Heart right ventricle (tissue), 16 donors: Measurements from ENCODE around the gene CLEC2A. TPM values are rescaled to one million over a fixed set of nuclear protein-coding genes. Genes with fewer than 3 reads are reported as not detected.
A peak's percentile ranks its signal among the peaks of the same experiment; 100 is the strongest.
"Not testable (repeated sequence)": the region's sequence is repeated elsewhere in the genome, so short reads cannot be mapped to it uniquely, and the experiment has no call there.

Source experiments
- ATAC-seq, 8 donors: fragments of 200-7000 bp; cut with Tn5 transposase; one replicate each; pipeline ENCODE4 v1.9.1; 2020; ENCODE audit warnings: mild to moderate bottlenecking in 8 of 8, moderate library complexity in 8 of 8, moderate number of reproducible peaks in 1 of 8
- DNase-seq, 2 donors: peaks; one replicate each; pipeline ENCODE4 v3.0.0-alpha.2; 2020
- H3K27ac ChIP-seq, 10 donors: fragments of 200-600 bp; sonication (generic) in 2 of 10; one replicate each; pipeline versions ENCODE4 v1.5.0 to v1.8.0; 2020 to 2022; ENCODE audit warnings: mild to moderate bottlenecking in 3 of 10
- H3K27me3 ChIP-seq, 7 donors: fragments of 200-600 bp; one replicate each; pipeline ENCODE4 v1.8.0; 2021 to 2022; ENCODE audit warnings: mild to moderate bottlenecking in 2 of 7
- H3K36me3 ChIP-seq, 9 donors: fragments of 200-600 bp; sonication (generic) in 1 of 9; one replicate each; pipeline versions ENCODE4 v1.5.0 to v1.8.0; 2020 to 2022; ENCODE audit warnings: mild to moderate bottlenecking in 2 of 9
- H3K4me1 ChIP-seq, 9 donors: fragments of 200-600 bp; sonication (generic) in 1 of 9; one replicate each; pipeline versions ENCODE4 v1.5.0 to v1.8.0; 2020 to 2022; ENCODE audit warnings: mild to moderate bottlenecking in 4 of 9
- H3K4me3 ChIP-seq, 10 donors: fragments of 200-600 bp; sonication (generic) in 2 of 10; one replicate each; pipeline versions ENCODE4 v1.5.0 to v1.8.0; 2020 to 2022; ENCODE audit warnings: mild to moderate bottlenecking in 7 of 10, moderate library complexity in 2 of 10
- H3K9me3 ChIP-seq, 11 donors: fragments of 200-600 bp in 10 of 11; sonication (generic) in 2 of 11; one replicate each; pipeline versions ENCODE4 v1.5.0 to v1.8.0; 2013 to 2022; ENCODE audit warnings: mild to moderate bottlenecking in 2 of 11, control low read depth in 1 of 11, moderate library complexity in 1 of 11
- CTCF ChIP-seq, 9 donors: fragments of 200-600 bp; sonication (generic) in 2 of 9; IDR thresholded peaks; one replicate each; pipeline versions ENCODE4 v1.5.0 to v1.8.0; 2021 to 2022; ENCODE audit warnings: antibody characterized with exemption in 9 of 9, mild to moderate bottlenecking in 5 of 9, moderate library complexity in 1 of 9
- WGBS, 2 donors: extraction: QIAGEN DNeasy Blood & Tissue Kit; methylation state at CpG; one replicate each; pipeline ENCODE4 v1.1.7; 2013; ENCODE audit warnings: inconsistent platforms in 1 of 2; 5-methylcytosine and 5-hydroxymethylcytosine counted together
- intact Hi-C, 10 donors: fragments of 100-400 bp; cut with DNase I; formaldehyde crosslinking; loops; one replicate each; pipeline versions ENCODE4 v1.11.1 to v1.14.2; 2022
- long read RNA-seq, 3 donors: library from polyadenylated mRNA; unstranded; transcript quantifications; one replicate each; pipeline ENCODE4 v2.0.0, GENCODE V29; 2020 to 2021
- polyA plus RNA-seq, 2 donors: library from polyadenylated mRNA; stranded (reverse); fragments of 200-250 nt; gene quantifications; one replicate each; pipeline ENCODE4 v1.2.3, GENCODE V29; 2013
- total RNA-seq, 10 donors: library from RNA; stranded (reverse); fragmentation: NEBNext Ultra II Directional in 3 of 10; extraction: Animal tissue kit (Norgen Biotek cat#: 25700) in 3 of 10; gene quantifications; one replicate each; pipeline versions ENCODE4 v1.2.1 to v1.2.4, GENCODE V29; 2021 to 2023
- donor health status: Arrhythmogenic right ventricular cardiomyopathy.
- donor health status: ischemic (EF 13 %, LVEDD 7.1; RV severe dilation, severe dysfunction).
- donor health status: healthy with polysubstance abuse.
- donor health status: DM: no; HTN: yes; CAD: no.
- donor health status: DM: no; HTN: no; CAD: no.
- donor health status: ischemic (EF 25% LVEDD 6.9; RV normal size, moderate dysfunction).
- donor health status: ischemic (EF 25% LVEDD 5.7; RV mildly dilated, moderate dysfunction).
- donor health status: healthy.
- donor health status: DM: yes; HTN: yes; CAD: no.
- donor health status: Ischemic cardiomyopathy.
- donor health status: ischemic (EF 35%, LVEDD 5.7; RV mildly dilated, moderate dysfunction).
- donor health status: nonischemic (EF 11% LVEDD 7.7; RV severe dilation, severe dysfunction).
- donor health status: DM: yes; HTN: yes; CAD: no.
- donor health status: PGD.
- donor health status: ischemic (EF 29% LVEDD 5.4; RV normal size, mild dysfunction).
- donor health status: nonischemic (EF 23%, LVEDD 6.1; RV moderate dilation, normal function).

Gene CLEC2A
- total RNA-seq = not detected
- polyA plus RNA-seq = not detected
- long read RNA-seq, donor 1 = 0 reads
- long read RNA-seq, donor 2 = 0 reads
- long read RNA-seq, donor 3 = 0 reads

- no peaks in the 10 kb centered on the region for H3K4me1 ChIP-seq
- H3K27me3 ChIP-seq = peaks cover 0 to 4% (median 0%) of the 10 kb centered on the region in 7 donors
- no peak within 1 kb of the TSS for H3K27ac ChIP-seq
- H3K4me3 ChIP-seq = no peak within 1 kb of the TSS
- H3K9me3 ChIP-seq = no peaks in the 10 kb centered on the region
- no peak for TF ChIP-seq CTCF (IDR thresholded peaks at IDR 0.05)
- DNase-seq (no peak), ATAC-seq (no peak)
- WGBS, 2 donors = 81 to 85% methylated on average over 6 of the region's 6 CpGs
- H3K36me3 ChIP-seq = no peaks in the 10 kb centered on the region
- intact Hi-C loops = no loop called here
Observed at GRCh38 chr12:9932270-9932669, at the start of gene CLEC2A. Gene CLEC2A (minus strand): TSS chr12:9932370. CDS start chr12:9932329, 41 bp downstream.

- Histone ChIP-seq H3K4me3 (no peak overlapping the region), H3K36me3 (peaks cover 0 to 37% (median 0%) of the 10 kb centered on the region in 9 donors), H3K27me3 (no peaks in the 10 kb centered on the region), H3K4me1 (peaks cover 0 to 12% (median 0%) of the 10 kb centered on the region in 9 donors), H3K27ac (no peak overlapping the region), H3K9me3 (no peaks in the 10 kb centered on the region)
- 74 to 76% methylated on average over 3 of the region's 3 CpGs for WGBS, 2 donors
- TF ChIP-seq CTCF (IDR thresholded peaks at IDR 0.05) = no peak
- no peak for ATAC-seq
- intact Hi-C loops = no loop called here
- DNase-seq = no peak
Observed at GRCh38 chr12:9980126-9980525, 48.0 kb upstream of the CLEC2A start.

GRCh38 chr12:9977916-9978315 lies 45.7 kb upstream of the CLEC2A start:
- intact Hi-C loops = no loop called here
- Histone ChIP-seq H3K36me3 (peaks cover 0 to 28% (median 0%) of the 10 kb centered on the region in 9 donors), H3K27ac (no peak overlapping the region), H3K9me3 (no peaks in the 10 kb centered on the region), H3K4me3 (no peak overlapping the region), H3K4me1 (peaks cover 0 to 15% (median 0%) of the 10 kb centered on the region in 9 donors), H3K27me3 (no peaks in the 10 kb centered on the region)
- TF ChIP-seq CTCF (IDR thresholded peaks at IDR 0.05) = no peak
- DNase-seq (no peak), ATAC-seq (no peak)

GRCh38 chr12:9976626-9977025 lies 44.5 kb upstream of the CLEC2A start:
- ATAC-seq, intact Hi-C loops, H3K27me3 ChIP-seq, H3K9me3 ChIP-seq, H3K27ac ChIP-seq, DNase-seq, H3K4me3 ChIP-seq: not testable (repeated sequence)
- 50 to 52% methylated on average over 5 of the region's 5 CpGs for WGBS, 2 donors
- H3K36me3 ChIP-seq = peaks cover 0 to 23% (median 0%) of the 10 kb centered on the region in 9 donors
- H3K4me1 ChIP-seq = peaks cover 0 to 15% (median 0%) of the 10 kb centered on the region in 9 donors

GRCh38 chr12:9975614-9976013 lies 43.4 kb upstream of the CLEC2A start:
- WGBS, 2 donors = 84 to 85% methylated on average over 2 of the region's 2 CpGs
- Histone ChIP-seq H3K9me3 (no peaks in the 10 kb centered on the region), H3K27me3 (no peaks in the 10 kb centered on the region), H3K36me3 (peaks cover 0 to 13% (median 0%) of the 10 kb centered on the region in 9 donors), H3K4me1 (peaks cover 0 to 19% (median 0%) of the 10 kb centered on the region in 9 donors), H3K4me3 (no peak overlapping the region), H3K27ac (no peak overlapping the region)
- DNase-seq = no peak
- TF ChIP-seq CTCF (IDR thresholded peaks at IDR 0.05) = no peak
- intact Hi-C loops = no loop called here
- ATAC-seq = no peak

GRCh38 chr12:9974731-9975130 lies 42.6 kb upstream of the CLEC2A start:
- H3K27me3 ChIP-seq, intact Hi-C loops, DNase-seq, ATAC-seq, H3K36me3 ChIP-seq, H3K9me3 ChIP-seq, H3K27ac ChIP-seq: not testable (repeated sequence)
- 93% methylated on average over 2 of the region's 2 CpGs for WGBS, 2 donors
- peaks cover 0 to 20% (median 0%) of the 10 kb centered on the region in 9 donors for H3K4me1 ChIP-seq
- H3K4me3 ChIP-seq = peak overlapping the region in 1 of 10 donors; percentile 48
